Spleen (tissue), 11 donors: Measurements from ENCODE around the gene OLR1. TPM values are rescaled to one million over a fixed set of nuclear protein-coding genes. Genes with fewer than 3 reads are reported as not detected.

Source experiments
- DNase-seq: peaks from one replicate; pipeline ENCODE4 v3.0.0-alpha.2; 2020
- H3K27ac ChIP-seq, 8 donors: fragments of 200-600 bp; sonication (generic) in 7 of 8; 1 replicate in 4 of 8; 2 replicates in 4 of 8; pipeline versions ENCODE4 v1.5.0 to v1.8.0; 2016 to 2021; ENCODE audit warnings: inconsistent platforms in 4 of 8, mild to moderate bottlenecking in 4 of 8, moderate library complexity in 1 of 8
- H3K27me3 ChIP-seq, 7 donors: fragments of 200-600 bp; sonication (generic) in 6 of 7; replicated peaks in 1 of 7; 1 replicate in 4 of 7; 2 replicates in 3 of 7; pipeline versions ENCODE4 v1.5.0 to v1.8.0; 2016 to 2021; ENCODE audit warnings: inconsistent platforms in 3 of 7, mild to moderate bottlenecking in 1 of 7
- H3K36me3 ChIP-seq, 6 donors: fragments of 200-600 bp; sonication (generic) in 5 of 6; 1 replicate in 4 of 6; 2 replicates in 2 of 6; pipeline versions ENCODE4 v1.5.0 to v1.8.0; 2016 to 2021; ENCODE audit warnings: inconsistent platforms in 2 of 6
- H3K4me1 ChIP-seq, 6 donors: fragments of 200-600 bp; sonication (generic) in 5 of 6; 1 replicate in 3 of 6; 2 replicates in 3 of 6; pipeline versions ENCODE4 v1.5.0 to v1.8.0; 2016 to 2021; ENCODE audit warnings: inconsistent platforms in 3 of 6
- H3K4me3 ChIP-seq, 8 donors: fragments of 200-600 bp; sonication (generic) in 7 of 8; 1 replicate in 4 of 8; 2 replicates in 4 of 8; pipeline versions ENCODE4 v1.5.0 to v1.8.0; 2016 to 2021; ENCODE audit warnings: inconsistent platforms in 4 of 8, mild to moderate bottlenecking in 4 of 8, moderate library complexity in 2 of 8
- H3K9me3 ChIP-seq, 8 donors: fragments of 200-600 bp; sonication (generic) in 7 of 8; 1 replicate in 4 of 8; 2 replicates in 4 of 8; pipeline versions ENCODE4 v1.5.0 to v1.8.0; 2016 to 2021; ENCODE audit warnings: inconsistent platforms in 4 of 8
- CTCF ChIP-seq, 11 experiments: fragments of 200-600 bp in 7 of 11; fragments of 450-650 bp in 4 of 11; sonication (generic) in 4 of 11; IDR thresholded peaks in 8 of 11; conservative IDR thresholded peaks in 3 of 11; 1 replicate in 7 of 11; 2 replicates in 4 of 11; pipeline versions ENCODE4 v1.4.0 to v1.8.0; 2016 to 2021; ENCODE audit warnings: antibody characterized with exemption in 11 of 11, inconsistent platforms in 4 of 11, mild to moderate bottlenecking in 1 of 11
- POLR2A ChIP-seq, 3 donors: fragments of 450-650 bp; IDR thresholded peaks; one replicate each; pipeline ENCODE4 v1.5.1; 2017; ENCODE audit warnings: antibody characterized with exemption in 3 of 3, mild to moderate bottlenecking in 1 of 3
- POLR2AphosphoS5 ChIP-seq, 3 donors: sonication (generic); formaldehyde crosslinking; IDR thresholded peaks; one replicate each; pipeline ENCODE4 v1.5.1; 2017; ENCODE audit warnings: antibody characterized with exemption in 3 of 3
- WGBS, 5 donors: extraction: QIAGEN DNeasy Blood & Tissue Kit in 3 of 5; methylation state at CpG; one replicate each; pipeline versions ENCODE4 v1.1.5 to v1.1.7; 2013 to 2018; 5-methylcytosine and 5-hydroxymethylcytosine counted together
- intact Hi-C: fragments of 100-400 bp; cut with DNase I; formaldehyde crosslinking; loops from one replicate; pipeline ENCODE4 v1.15.0; 2023; ENCODE audit warnings: low total_unique reads
- polyA plus RNA-seq, 3 donors: library from polyadenylated mRNA; stranded (reverse); fragments of 200-250 nt; gene quantifications; one replicate each; pipeline ENCODE4 v1.2.1, GENCODE V29; 2013
- total RNA-seq, 7 donors: library from RNA; depleted of rRNA in 3 of 7; stranded (reverse); fragments of >200 nt in 3 of 7; fragmentation: NEBNext Ultra II Directional in 4 of 7; extraction: Animal tissue kit (Norgen Biotek cat#: 25700) in 4 of 7; gene quantifications; one replicate each; pipeline versions ENCODE4 v1.1.0 to v1.2.1, GENCODE V29; 2016 to 2021
- donor health status: healthy with polysubstance abuse.
- donor health status: DM: no; HTN: no; CAD: no; lungs with moderate emphysema.
- donor health status: DM: no; HTN: no; CAD: no.
- donor health status: Bipolar disorder and iron deficiency.
- donor health status: healthy.
- donor health status: DM: no; HTN: no; CAD: no.
- donor health status: DM: yes; HTN: yes; CAD: no.

The OLR1 gene
- total and polyA plus RNA-seq, 10 donors = 0.09 to 10.5 (median 1.2) TPM; not detected in 3

- no peak for TF ChIP-seq CTCF (IDR thresholded peaks at IDR 0.05 in 8 of 11, conservative IDR thresholded peaks at IDR 0.05 in 3 of 11)
- TF ChIP-seq POLR2AphosphoS5 (IDR thresholded peaks at IDR 0.05) = no peak
- no peak for TF ChIP-seq POLR2A (IDR thresholded peaks at IDR 0.05)
- peaks cover 0 to 28% (median 18%) of the 10 kb centered on the region in 6 donors for H3K4me1 ChIP-seq
- no peak overlapping the region for H3K27ac ChIP-seq
- H3K9me3 ChIP-seq = no peaks in the 10 kb centered on the region
- intact Hi-C loops = no loop called here
- 80 to 92% (median 90%) methylated on average over 6 of the region's 6 CpGs for WGBS, 5 donors
- H3K4me3 ChIP-seq = no peak overlapping the region
- no peak for DNase-seq
- H3K36me3 ChIP-seq = no peaks in the 10 kb centered on the region
- peaks cover 0 to 39% (median 0%) of the 10 kb centered on the region in 7 donors for H3K27me3 ChIP-seq
Observed at GRCh38 chr12:10132850-10133370, 39.0 kb downstream of the OLR1 start.

- no peak for DNase-seq
- peaks cover 0 to 14% (median 0%) of the 10 kb centered on the region in 6 donors for H3K36me3 ChIP-seq
- peaks cover 0 to 42% (median 18%) of the 10 kb centered on the region in 6 donors for H3K4me1 ChIP-seq
- TF ChIP-seq POLR2AphosphoS5 (IDR thresholded peaks at IDR 0.05) = no peak
- TF ChIP-seq POLR2A (IDR thresholded peaks at IDR 0.05) = no peak
- TF ChIP-seq CTCF (IDR thresholded peaks at IDR 0.05 in 8 of 11, conservative IDR thresholded peaks at IDR 0.05 in 3 of 11) = no peak
- H3K9me3 ChIP-seq = no peaks in the 10 kb centered on the region
- intact Hi-C loops = no loop called here
- H3K27ac ChIP-seq = peak overlapping the region in 7 of 8 donors; percentile 50 to 93 (median 87)
- H3K27me3 ChIP-seq = peaks cover 0 to 47% (median 0%) of the 10 kb centered on the region in 7 donors
- peak overlapping the region in 1 of 8 donors; percentile 64 for H3K4me3 ChIP-seq
- WGBS, 5 donors = 58 to 84% (median 77%) methylated on average over 2 of the region's 2 CpGs
Observed at GRCh38 chr12:10131111-10131690, 40.7 kb downstream of the OLR1 start.

GRCh38 chr12:10130042-10130441 lies 41.9 kb downstream of the OLR1 start, which contains the start of gene CLEC7A:
TSS of gene CLEC7A (minus strand) at chr12:10130199. CDS start at chr12:10130082, 117 bp downstream.
- TF ChIP-seq POLR2AphosphoS5 (IDR thresholded peaks at IDR 0.05) (no peak), POLR2A (IDR thresholded peaks at IDR 0.05) (no peak), CTCF (IDR thresholded peaks at IDR 0.05 in 8 of 11, conservative IDR thresholded peaks at IDR 0.05 in 3 of 11) (no peak)
- Histone ChIP-seq H3K27ac (peak within 1 kb of the TSS; percentile 55 to 93 (median 86)), H3K9me3 (no peaks in the 10 kb centered on the region), H3K27me3 (peaks cover 0 to 45% (median 0%) of the 10 kb centered on the region in 7 donors), H3K4me1 (peaks cover 0 to 42% (median 18%) of the 10 kb centered on the region in 6 donors), H3K36me3 (peaks cover 0 to 17% (median 0%) of the 10 kb centered on the region in 6 donors), H3K4me3 (peak within 1 kb of the TSS in 6 of 8 donors; percentile 1 to 64 (median 30))
- intact Hi-C loops = no loop called here
- WGBS, 5 donors = 3 to 21% (median 5%) methylated on average over 1 of the region's 1 CpG
- no peak for DNase-seq

GRCh38 chr12:10128687-10129086 lies 43.2 kb downstream of the OLR1 start:
- WGBS, 5 donors = 37 to 54% (median 46%) methylated on average over 5 of the region's 5 CpGs
- peaks cover 0 to 45% (median 0%) of the 10 kb centered on the region in 7 donors for H3K27me3 ChIP-seq
- DNase-seq = no peak
- no peaks in the 10 kb centered on the region for H3K9me3 ChIP-seq
- H3K4me1 ChIP-seq = peaks cover 0 to 42% (median 18%) of the 10 kb centered on the region in 6 donors
- H3K4me3 ChIP-seq = peak overlapping the region in 4 of 8 donors; percentile 26 to 64 (median 30)
- peaks cover 0 to 31% (median 0%) of the 10 kb centered on the region in 6 donors for H3K36me3 ChIP-seq
- intact Hi-C loops = no loop called here
- peak overlapping the region in 7 of 8 donors; percentile 73 to 93 (median 87) for H3K27ac ChIP-seq
- TF ChIP-seq CTCF (IDR thresholded peaks at IDR 0.05 in 8 of 11, conservative IDR thresholded peaks at IDR 0.05 in 3 of 11) (no peak), POLR2AphosphoS5 (IDR thresholded peaks at IDR 0.05) (peak in 1 of 3 donors; percentile 78), POLR2A (IDR thresholded peaks at IDR 0.05) (peak in 1 of 3 donors; percentile 12)
